GM10266 (cell line): ENCODE results near the gene TBL1XR1.

Experiments used
- DNase-seq: peaks from one replicate; pipeline ENCODE4 v3.0.0; 2012; ENCODE audit errors: extremely low spot score
- CTCF ChIP-seq: IDR thresholded peaks from 2 replicates; pipeline ENCODE4 v1.5.1; 2012; ENCODE audit warnings: mild to moderate bottlenecking, low read depth; ENCODE audit not compliant: control insufficient read depth, insufficient read depth; ENCODE audit errors: missing control alignments

Gene TBL1XR1

GRCh38 chr3:177098551-177098950 lies 98.7 kb downstream of the TBL1XR1 start:
- no peak for DNase-seq
- no peak for TF ChIP-seq CTCF

GRCh38 chr3:177096615-177097014 lies 100.7 kb downstream of the TBL1XR1 start:
- TF ChIP-seq CTCF = no peak
- no peak for DNase-seq

- DNase-seq = no peak
- TF ChIP-seq CTCF = no peak
Observed at GRCh38 chr3:177093966-177094365, 103.3 kb downstream of the TBL1XR1 start.

- TF ChIP-seq CTCF = no peak
Observed at GRCh38 chr3:177089901-177090300, 107.4 kb downstream of the TBL1XR1 start.

DNA sequence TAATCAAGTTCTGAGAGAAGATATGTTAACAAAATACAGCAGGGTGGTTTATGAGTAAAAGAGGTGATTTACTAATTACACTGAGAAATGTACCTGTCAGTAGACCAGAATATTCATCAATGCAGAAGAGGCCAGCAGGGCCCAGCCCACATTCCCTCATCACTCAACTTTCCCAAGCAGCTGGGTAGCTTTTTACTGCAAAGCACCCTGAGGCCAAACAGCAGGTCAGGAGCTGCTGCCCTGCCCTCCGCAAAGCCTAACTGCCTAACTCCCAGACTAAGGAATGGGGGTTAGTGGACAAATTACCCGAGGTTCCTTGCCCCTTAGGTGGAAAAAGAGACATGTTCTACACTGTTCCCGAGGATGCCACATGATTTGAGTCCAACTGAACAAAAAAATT lies 108.2 kb downstream of the TBL1XR1 start:
- no peak for TF ChIP-seq CTCF
- no peak for DNase-seq

More at GRCh38 chr3:177089901-177090300, 107.4 kb downstream of the TBL1XR1 start:
- DNase-seq = no peak

DNA sequence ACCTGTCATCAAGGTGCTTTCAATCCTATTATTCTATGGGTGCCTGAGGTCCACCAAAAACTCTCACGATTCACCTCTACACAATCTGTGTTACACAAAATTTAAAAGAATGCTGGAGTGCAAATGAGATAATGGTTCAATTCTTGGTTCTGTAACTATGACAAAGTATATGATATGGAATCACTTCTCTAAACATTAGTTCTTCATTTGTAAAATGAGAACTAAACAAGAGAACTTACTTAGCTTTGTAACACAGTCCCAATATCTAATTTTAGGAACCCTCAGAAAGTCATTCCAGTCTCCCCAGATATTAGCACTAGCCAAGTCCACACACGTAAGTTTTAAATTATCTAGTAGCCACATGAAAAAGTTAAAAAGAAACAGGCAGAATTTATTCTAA lies 111.5 kb downstream of the TBL1XR1 start:
- DNase-seq = no peak
- TF ChIP-seq CTCF = no peak

GRCh38 chr3:177084616-177085015 lies 112.7 kb downstream of the TBL1XR1 start:
- no peak for DNase-seq
- TF ChIP-seq CTCF = no peak
